Panc1 (cell line): ENCODE measurements around the gene LUC7L2. TPM values are rescaled to one million over a fixed set of nuclear protein-coding genes. Genes with fewer than 3 reads are reported as not detected.

Experiments used
- total RNA-seq: library from RNA; stranded (reverse); gene quantifications from one replicate; pipeline ENCODE4 v1.2.1, GENCODE V29; 2021; ENCODE audit not compliant: unreplicated experiment

LUC7L2 gene
- total RNA-seq, 1 experiment from 2014 or later: 110 TPM

Other genes starting within 250 kb of the LUC7L2 start
- 14.0 TPM for gene UBN2, start 128.7 kb upstream of the LUC7L2 start, total RNA-seq
- gene FMC1, start 18.6 kb upstream of the LUC7L2 start, total RNA-seq: 12.7 TPM
- not detected for gene KLRG2, start 123.8 kb downstream of the LUC7L2 start, total RNA-seq
- gene CLEC2L, start 163.8 kb downstream of the LUC7L2 start, total RNA-seq: not detected